Aorta (tissue), 5 donors: ENCODE results near the gene PPP1CB. TPM values are rescaled to one million over a fixed set of nuclear protein-coding genes. Genes with fewer than 3 reads are reported as not detected.

Experiments
- ATAC-seq: fragments of 200-7000 bp; cut with Tn5 transposase; one replicate; pipeline ENCODE4 v1.9.1; 2022; ENCODE audit warnings: moderate library complexity; ENCODE audit not compliant: low FRiP score
- DNase-seq, 2 donors: peaks; one replicate each; pipeline ENCODE4 v3.0.0-alpha.2; 2020
- H3K27ac ChIP-seq, 2 donors: one replicate each; pipeline ENCODE4 v1.5.1; 2013; ENCODE audit warnings: low read length in 2 of 2, mild to moderate bottlenecking in 2 of 2, moderate library complexity in 2 of 2, control low read depth in 1 of 2, inconsistent platforms in 1 of 2, low read depth in 1 of 2
- H3K27me3 ChIP-seq, 2 donors: one replicate each; pipeline ENCODE4 v1.6.1; 2013; ENCODE audit warnings: control low read depth in 1 of 2, low read length in 1 of 2, mild to moderate bottlenecking in 1 of 2, moderate library complexity in 1 of 2; ENCODE audit not compliant: insufficient read depth in 2 of 2, control insufficient read depth in 1 of 2
- H3K36me3 ChIP-seq, 2 donors: one replicate each; pipeline ENCODE4 v1.6.1; 2013; ENCODE audit warnings: control low read depth in 1 of 2, low read length in 1 of 2, mild to moderate bottlenecking in 1 of 2; ENCODE audit not compliant: insufficient read depth in 2 of 2, control insufficient read depth in 1 of 2
- H3K4me1 ChIP-seq, 2 donors: one replicate each; pipeline ENCODE4 v1.6.1; 2013; ENCODE audit warnings: low read length in 2 of 2, control low read depth in 1 of 2, mild to moderate bottlenecking in 1 of 2, moderate library complexity in 1 of 2; ENCODE audit not compliant: insufficient read depth in 2 of 2, control insufficient read depth in 1 of 2
- H3K4me3 ChIP-seq, 2 donors: one replicate each; pipeline ENCODE4 v1.5.1; 2013; ENCODE audit warnings: low read length in 2 of 2, control low read depth in 1 of 2, mild to moderate bottlenecking in 1 of 2
- H3K9me3 ChIP-seq: one replicate; pipeline ENCODE4 v1.6.1; 2013; ENCODE audit warnings: mild to moderate bottlenecking, low read length; ENCODE audit not compliant: control insufficient read depth
- WGBS, 2 donors: extraction: QIAGEN DNeasy Blood & Tissue Kit; methylation state at CpG; one replicate each; pipeline ENCODE4 v1.1.7; 2013; 5-methylcytosine and 5-hydroxymethylcytosine counted together
- intact Hi-C, 2 donors: fragments of 100-400 bp; cut with DNase I; formaldehyde crosslinking; loops; one replicate each; pipeline versions ENCODE4 v1.14.2 to v1.15.0; 2022
- polyA plus RNA-seq, 2 donors: library from polyadenylated mRNA; stranded (reverse); fragments of 200-250 nt; gene quantifications; one replicate each; pipeline ENCODE4 v1.2.3, GENCODE V29; 2013
- total RNA-seq, 2 donors: library from RNA; stranded (reverse); fragmentation: NEBNext Ultra II Directional; extraction: Animal tissue kit (Norgen Biotek cat#: 25700); gene quantifications; one replicate each; pipeline ENCODE4 v1.2.1, GENCODE V29; 2021
- donor health status: healthy with polysubstance abuse.
- donor health status: Bipolar disorder and iron deficiency.
- donor health status: DM: no; HTN: no; CAD: no.
- donor health status: DM: no; HTN: no; CAD: no.
- donor health status: DM: yes; HTN: yes; CAD: no.

PPP1CB gene
- total and polyA plus RNA-seq, 4 donors = 187 to 484 (median 378) TPM

DNA sequence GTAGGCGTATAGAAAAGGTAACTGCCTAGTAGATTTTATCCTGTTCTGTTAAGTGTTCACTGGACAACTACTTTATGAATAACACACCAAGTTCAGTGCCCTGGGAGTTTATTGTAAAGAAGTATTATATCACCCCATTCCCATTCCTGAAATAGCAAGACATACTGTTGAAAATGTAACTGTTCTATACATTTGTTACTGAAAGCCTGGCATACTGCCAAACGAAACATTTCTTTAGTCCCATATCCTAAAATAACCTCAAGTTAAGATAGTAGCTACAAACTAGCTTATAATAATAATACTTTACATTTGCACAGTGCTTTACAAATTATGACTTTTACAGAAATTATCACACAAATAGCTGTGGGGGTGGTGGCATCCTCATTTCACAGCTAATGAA is 84.2 kb downstream of the PPP1CB start:
- intact Hi-C loops = no loop called here
- no peaks in the 10 kb centered on the region for H3K36me3 ChIP-seq
- H3K4me1 ChIP-seq = no peaks in the 10 kb centered on the region
- no peak for DNase-seq
- H3K27me3 ChIP-seq = no peaks in the 10 kb centered on the region
- H3K27ac ChIP-seq = no peak overlapping the region
- H3K9me3 ChIP-seq = no peaks in the 10 kb centered on the region
- H3K4me3 ChIP-seq = no peak overlapping the region
- no peak for ATAC-seq
- WGBS, 2 donors = 12% methylated on average over 2 of the region's 2 CpGs

DNA sequence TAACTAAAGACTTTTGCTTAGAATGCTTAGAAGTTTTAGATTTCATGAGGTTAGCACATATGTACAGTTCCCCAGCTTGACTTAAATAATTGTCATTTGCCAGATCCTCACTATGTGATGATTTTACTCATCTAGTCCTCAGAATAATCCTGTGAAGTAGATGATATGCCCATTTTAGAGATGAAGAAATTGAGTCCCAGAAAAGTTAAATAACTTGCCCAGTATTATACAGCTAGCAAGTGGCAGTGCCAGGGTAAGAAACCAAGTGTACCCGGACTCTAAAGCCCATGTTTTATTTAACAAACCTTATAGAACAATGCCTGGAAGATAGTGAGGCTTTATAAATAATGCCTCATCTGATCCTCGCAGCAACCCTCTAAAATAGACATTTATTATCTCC is 87.3 kb downstream of the PPP1CB start:
- H3K4me3 ChIP-seq = no peak overlapping the region
- DNase-seq = no peak
- intact Hi-C loops = no loop called here
- H3K4me1 ChIP-seq = no peaks in the 10 kb centered on the region
- ATAC-seq = no peak
- 84 to 88% methylated on average over 2 of the region's 2 CpGs for WGBS, 2 donors
- no peaks in the 10 kb centered on the region for H3K27me3 ChIP-seq
- no peaks in the 10 kb centered on the region for H3K9me3 ChIP-seq
- H3K36me3 ChIP-seq = no peaks in the 10 kb centered on the region
- no peak overlapping the region for H3K27ac ChIP-seq

DNA sequence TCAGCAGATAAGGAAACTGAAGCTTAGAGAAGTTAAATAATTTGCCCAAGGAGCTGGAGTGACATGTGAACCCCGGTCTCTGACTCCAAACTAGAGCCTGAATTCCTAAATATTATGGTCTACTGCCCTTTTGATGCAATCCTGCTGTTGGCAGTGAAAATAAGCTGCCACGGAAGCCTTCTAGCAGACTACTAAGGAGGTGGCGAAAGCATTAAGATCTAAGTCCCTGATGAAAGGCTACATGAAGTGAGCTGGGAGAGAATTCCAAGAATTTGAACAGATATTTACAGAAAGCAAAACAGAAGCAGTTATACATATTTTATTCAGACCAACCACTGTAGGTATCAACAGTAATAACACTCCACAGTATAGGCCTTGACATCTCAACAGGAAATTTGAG is 90.4 kb downstream of the PPP1CB start:
- Histone ChIP-seq H3K9me3 (no peaks in the 10 kb centered on the region), H3K4me1 (no peaks in the 10 kb centered on the region), H3K27me3 (no peaks in the 10 kb centered on the region), H3K4me3 (no peak overlapping the region), H3K36me3 (no peaks in the 10 kb centered on the region), H3K27ac (no peak overlapping the region)
- DNase-seq (no peak), ATAC-seq (no peak)
- intact Hi-C loops = no loop called here
- WGBS, 2 donors = 51 to 60% methylated on average over 3 of the region's 3 CpGs

Other genes with a start within 250 kb of the PPP1CB start
- 1 to 10 TPM; 2.8 to 5.3 TPM for gene SPDYA, start 59.0 kb downstream of the PPP1CB start, total RNA-seq
- under 1 TPM in 1 of 2 donors, not detected in 1; 0.59 TPM for gene SPDYA, start 59.0 kb downstream of the PPP1CB start, polyA plus RNA-seq
- gene TRMT61B, start 118.5 kb downstream of the PPP1CB start, total RNA-seq = 10 to 100 TPM in 1 of 2 donors, 1 to 10 TPM in 1; 8.1 to 14.7 TPM
- 10 to 100 TPM; 14.1 to 15.9 TPM for gene TRMT61B, start 118.5 kb downstream of the PPP1CB start, polyA plus RNA-seq
- 10 to 100 TPM; 41.4 to 53.1 TPM for gene WDR43, start 142.8 kb downstream of the PPP1CB start, total RNA-seq
- gene WDR43, start 142.8 kb downstream of the PPP1CB start, polyA plus RNA-seq = 10 to 100 TPM in 1 of 2 donors, 1 to 10 TPM in 1; 9.0 to 17.3 TPM
- gene TOGARAM2, start 229.5 kb downstream of the PPP1CB start, total RNA-seq = under 1 TPM; 0.65 to 0.78 TPM
- gene TOGARAM2, start 229.5 kb downstream of the PPP1CB start, polyA plus RNA-seq = 1 to 10 TPM in 1 of 2 donors, under 1 TPM in 1; 0.50 to 2.2 TPM